HEK293T (cell line): ENCODE results near the gene RAB7B.

ENCODE experiments used
- CTCF ChIA-PET: fragments of 350-600 bp; formaldehyde crosslinking; extraction: SDS; loops from one replicate; lab custom pipeline; 2021; ENCODE audit warnings: antibody characterized with exemption, inconsistent platforms; lab: Yijun Ruan, JAX
- POLR2A ChIA-PET: fragments of 350-600 bp; formaldehyde crosslinking; extraction: SDS; loops from one replicate; lab custom pipeline; 2020; ENCODE audit warnings: antibody characterized with exemption, inconsistent platforms; lab: Yijun Ruan, JAX
- DNase-seq: peaks from one replicate; pipeline ENCODE4 v3.0.0; 2012; ENCODE audit warnings: mixed read lengths; ENCODE audit errors: extremely low spot score
- ARNT ChIP-seq: fragments of 450-650 bp; IDR thresholded peaks from 2 replicates; pipeline ENCODE4 v1.6.1; 2017; ENCODE audit warnings: mild to moderate bottlenecking
- BHLHE40 ChIP-seq: fragments of 450-650 bp; IDR thresholded peaks from 2 replicates; pipeline ENCODE4 v1.6.1; 2016; ENCODE audit warnings: mild to moderate bottlenecking, moderate library complexity, borderline replicate concordance
- CTBP1 ChIP-seq: fragments of 450-650 bp; IDR thresholded peaks from 2 replicates; pipeline ENCODE4 v1.6.1; 2016; ENCODE audit warnings: borderline replicate concordance
- ELF4 ChIP-seq: fragments of 450-650 bp; IDR thresholded peaks from 2 replicates; pipeline ENCODE4 v1.6.1; 2017; ENCODE audit warnings: antibody characterized with exemption
- FOXA1 ChIP-seq: fragments of 450-650 bp; IDR thresholded peaks from 2 replicates; pipeline ENCODE4 v1.6.1; 2016; ENCODE audit warnings: mild to moderate bottlenecking
- FOXK2 ChIP-seq: fragments of 450-650 bp; IDR thresholded peaks from 2 replicates; pipeline ENCODE4 v1.6.1; 2016; ENCODE audit warnings: mild to moderate bottlenecking
- FOXM1 ChIP-seq: fragments of 450-650 bp; IDR thresholded peaks from 2 replicates; pipeline ENCODE4 v1.6.1; 2017; ENCODE audit warnings: mild to moderate bottlenecking, borderline replicate concordance
- HDGF ChIP-seq: fragments of 450-650 bp; IDR thresholded peaks from 2 replicates; pipeline ENCODE4 v1.6.1; 2017; ENCODE audit warnings: antibody characterized with exemption, borderline replicate concordance
- L3MBTL2 ChIP-seq: fragments of 450-650 bp; conservative IDR thresholded peaks from 2 replicates; pipeline ENCODE4 v1.6.1; 2016; ENCODE audit warnings: mild to moderate bottlenecking
- LEF1 ChIP-seq: fragments of 450-650 bp; IDR thresholded peaks from 2 replicates; pipeline ENCODE4 v1.6.1; 2017; ENCODE audit warnings: mild to moderate bottlenecking, borderline replicate concordance
- NFRKB ChIP-seq: fragments of 450-650 bp; IDR thresholded peaks from 2 replicates; pipeline ENCODE4 v1.6.1; 2016; ENCODE audit warnings: mild to moderate bottlenecking, moderate library complexity
- PKNOX1 ChIP-seq: fragments of 450-650 bp; IDR thresholded peaks from 2 replicates; pipeline ENCODE4 v1.6.1; 2016
- SP1 ChIP-seq: fragments of 450-650 bp; IDR thresholded peaks from 2 replicates; pipeline ENCODE4 v1.6.1; 2017
- SUZ12 ChIP-seq: fragments of 450-650 bp; IDR thresholded peaks from 2 replicates; pipeline ENCODE4 v1.6.1; 2016; ENCODE audit warnings: mild to moderate bottlenecking
- TARDBP ChIP-seq: fragments of 450-650 bp; IDR thresholded peaks from 2 replicates; pipeline ENCODE4 v1.6.1; 2016
- ZNF384 ChIP-seq: fragments of 450-650 bp; IDR thresholded peaks from 2 replicates; pipeline ENCODE4 v1.6.1; 2016

The RAB7B gene

DNA sequence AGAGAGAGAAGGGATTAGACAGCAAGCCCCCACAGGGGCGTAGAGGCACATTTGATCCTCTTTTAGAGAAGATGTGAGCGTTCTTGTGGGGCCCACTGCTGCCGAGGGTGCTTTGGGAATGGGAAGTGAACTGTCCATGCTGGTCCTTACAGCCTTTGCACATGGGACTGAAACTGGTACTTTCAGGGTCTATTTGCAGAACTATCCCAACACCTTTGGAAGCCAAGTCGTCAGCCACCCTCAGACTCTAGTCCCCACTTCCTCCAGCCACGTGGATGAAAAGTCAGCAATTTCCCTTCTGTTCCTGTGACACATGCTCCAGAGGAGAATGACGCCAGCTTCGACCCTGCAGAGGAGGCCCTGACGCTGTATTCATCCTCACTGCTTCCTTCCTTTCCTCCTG, 2.6 kb upstream of the RAB7B start:
- CTCF ChIA-PET, result interaction anchor here (1.0 kb wide), 1 partner anchor 29 kb away, joined by 3 read pairs; no protein-coding TSS in a partner anchor
- POLR2A ChIA-PET, result no interaction called here
- TF ChIP-seq FOXM1, result no peak
- TF ChIP-seq BHLHE40, result no peak
- TF ChIP-seq ELF4, result no peak
- TF ChIP-seq SUZ12, result no peak
- no peak for TF ChIP-seq SP1
- no peak for TF ChIP-seq FOXA1
- no peak for TF ChIP-seq LEF1
- no peak for TF ChIP-seq PKNOX1
- DNase-seq, result no peak

DNA sequence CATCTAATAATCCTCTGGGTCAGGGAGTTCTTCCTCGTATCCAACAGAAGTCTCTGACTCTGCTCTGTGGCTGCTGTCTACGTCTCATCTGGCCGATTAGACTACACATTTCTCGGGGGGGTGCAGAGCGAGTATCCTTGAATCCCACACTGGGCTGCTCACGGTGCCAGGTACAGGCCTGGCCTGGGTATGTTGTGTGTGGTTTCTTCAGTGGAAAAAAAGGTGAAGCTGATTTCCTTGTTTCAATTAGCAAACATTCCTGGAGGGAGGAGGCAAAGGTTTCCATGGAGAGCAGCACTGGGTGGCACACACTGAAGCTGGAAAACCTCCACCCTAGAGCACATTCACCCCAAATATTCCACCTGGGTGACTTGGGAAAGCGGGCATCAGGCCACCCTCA, 2.0 kb upstream of the RAB7B start:
- TF ChIP-seq ZNF384, result no peak
- no peak for TF ChIP-seq LEF1
- no peak for TF ChIP-seq FOXM1
- no peak for TF ChIP-seq PKNOX1
- TF ChIP-seq FOXA1, result no peak
- TF ChIP-seq ARNT, result no peak
- no peak for TF ChIP-seq NFRKB
- no peak for TF ChIP-seq SUZ12
- no peak for TF ChIP-seq BHLHE40
- TF ChIP-seq ELF4, result no peak
- TF ChIP-seq TARDBP, result no peak
- no peak for TF ChIP-seq SP1
- TF ChIP-seq HDGF, result no peak
- TF ChIP-seq CTBP1, result no peak
- no peak for TF ChIP-seq FOXK2
- no peak for TF ChIP-seq L3MBTL2
- ChIA-PET CTCF (interaction anchor here (1.0 kb wide), 1 partner anchor 29 kb away, joined by 3 read pairs; no protein-coding TSS in a partner anchor), POLR2A (no interaction called here)
- no peak for DNase-seq

DNA sequence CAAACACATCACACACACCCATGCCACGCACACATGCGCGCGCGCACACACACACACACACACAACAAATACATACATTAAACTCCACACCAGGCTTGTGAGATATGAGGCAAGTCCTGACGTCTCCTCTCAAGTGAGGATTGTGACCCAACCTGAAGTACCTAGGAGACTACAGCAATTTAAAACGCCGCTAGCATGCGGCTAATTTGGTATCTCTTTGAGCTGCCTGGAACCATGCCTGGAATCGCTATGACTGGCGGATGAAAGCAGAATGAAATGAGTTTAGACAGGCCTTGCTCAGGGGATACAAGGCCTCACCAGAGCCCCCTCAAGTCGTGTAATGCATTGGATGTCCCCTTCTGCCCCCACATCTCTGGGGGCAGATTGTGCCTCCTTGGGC, 1.6 kb upstream of the RAB7B start:
- TF ChIP-seq FOXM1 (no peak), ELF4 (no peak), FOXA1 (no peak), CTBP1 (no peak), LEF1 (no peak), L3MBTL2 (no peak), ARNT (no peak), HDGF (no peak), SUZ12 (no peak), SP1 (no peak), BHLHE40 (no peak), NFRKB (no peak), ZNF384 (no peak), PKNOX1 (no peak), FOXK2 (no peak), TARDBP (no peak)
- CTCF ChIA-PET, result no interaction called here
- DNase-seq, result no peak
- POLR2A ChIA-PET, result no interaction called here

DNA sequence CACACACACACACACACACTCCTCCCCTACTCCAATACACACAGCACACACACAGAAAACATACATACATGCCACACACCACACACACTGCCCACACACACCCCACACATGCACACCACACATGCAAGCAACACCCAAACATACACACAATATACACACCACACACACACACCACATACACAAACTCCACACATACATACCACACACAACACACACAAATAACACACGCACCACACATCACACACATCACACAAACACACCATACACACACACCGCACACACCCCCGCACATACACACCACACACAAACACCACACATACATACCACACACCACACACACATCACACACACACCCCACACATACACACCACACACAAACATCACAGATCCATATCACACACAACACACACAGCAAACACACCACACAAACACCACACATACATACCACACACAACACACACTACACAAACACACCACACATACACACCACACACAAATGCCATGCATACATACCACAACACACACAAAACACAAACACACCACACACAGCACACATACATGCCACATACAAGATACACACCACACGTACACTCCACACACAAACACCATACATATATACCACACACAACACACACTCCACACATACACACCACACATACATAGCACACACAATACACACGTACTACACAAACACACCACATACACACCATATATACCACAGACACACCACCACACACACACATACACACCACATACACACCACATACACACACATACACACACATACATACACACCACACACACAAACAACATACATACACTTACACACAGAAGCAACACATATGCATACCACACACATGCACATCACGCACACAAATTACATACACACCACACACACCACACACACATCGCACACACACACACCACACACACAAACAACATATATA, 932 bp upstream of the RAB7B start:
- ChIA-PET CTCF (no interaction called here), POLR2A (no interaction called here)
- DNase-seq, result no peak
- TF ChIP-seq NFRKB, result no peak
- no peak for TF ChIP-seq FOXK2
- TF ChIP-seq ARNT, result no peak
- TF ChIP-seq L3MBTL2, result no peak
- no peak for TF ChIP-seq BHLHE40
- no peak for TF ChIP-seq ELF4
- TF ChIP-seq FOXM1, result no peak
- no peak for TF ChIP-seq PKNOX1
- TF ChIP-seq SP1, result no peak
- no peak for TF ChIP-seq ZNF384
- no peak for TF ChIP-seq SUZ12
- no peak for TF ChIP-seq TARDBP

DNA sequence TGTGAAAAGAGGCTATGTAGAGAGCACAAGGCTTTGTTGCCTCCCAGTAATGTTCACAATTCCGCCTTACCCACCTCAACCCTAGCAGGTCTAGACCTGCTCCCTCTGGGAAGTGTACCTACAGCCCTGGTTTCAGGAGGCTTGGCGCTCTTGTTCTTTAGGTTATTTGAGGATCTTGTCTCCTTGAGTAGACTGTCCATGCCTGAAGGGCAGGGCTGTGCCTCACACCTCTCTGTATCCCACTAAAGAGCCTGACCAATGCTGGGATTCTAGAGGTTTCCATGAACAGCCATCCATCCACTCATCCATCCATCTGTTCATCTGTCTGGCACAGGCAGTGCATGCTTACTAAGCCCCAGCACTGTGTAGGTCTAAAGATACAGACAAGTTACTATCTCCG, 1.0 kb downstream of the RAB7B start:
- ChIA-PET CTCF (interaction anchor here (1.1 kb wide), 1 partner anchor 24 kb away, joined by 3 read pairs; no protein-coding TSS in a partner anchor), POLR2A (no interaction called here)
- DNase-seq, result no peak
- TF ChIP-seq SUZ12 (no peak), L3MBTL2 (no peak), FOXK2 (no peak), CTBP1 (no peak), PKNOX1 (no peak), SP1 (no peak), FOXA1 (no peak), ZNF384 (no peak), ELF4 (no peak), HDGF (no peak), ARNT (no peak), TARDBP (no peak), LEF1 (no peak), NFRKB (no peak), FOXM1 (no peak), BHLHE40 (no peak)
